Measurements from ENCODE around the gene THAP11. TPM values are rescaled to one million over a fixed set of nuclear protein-coding genes. Genes with fewer than 3 reads are reported as not detected.
A peak's percentile ranks its signal among the peaks of the same experiment; 100 is the strongest.

The THAP11 gene
- total RNA-seq, 1 experiment from 2014 or later = 66.3 TPM

DNA sequence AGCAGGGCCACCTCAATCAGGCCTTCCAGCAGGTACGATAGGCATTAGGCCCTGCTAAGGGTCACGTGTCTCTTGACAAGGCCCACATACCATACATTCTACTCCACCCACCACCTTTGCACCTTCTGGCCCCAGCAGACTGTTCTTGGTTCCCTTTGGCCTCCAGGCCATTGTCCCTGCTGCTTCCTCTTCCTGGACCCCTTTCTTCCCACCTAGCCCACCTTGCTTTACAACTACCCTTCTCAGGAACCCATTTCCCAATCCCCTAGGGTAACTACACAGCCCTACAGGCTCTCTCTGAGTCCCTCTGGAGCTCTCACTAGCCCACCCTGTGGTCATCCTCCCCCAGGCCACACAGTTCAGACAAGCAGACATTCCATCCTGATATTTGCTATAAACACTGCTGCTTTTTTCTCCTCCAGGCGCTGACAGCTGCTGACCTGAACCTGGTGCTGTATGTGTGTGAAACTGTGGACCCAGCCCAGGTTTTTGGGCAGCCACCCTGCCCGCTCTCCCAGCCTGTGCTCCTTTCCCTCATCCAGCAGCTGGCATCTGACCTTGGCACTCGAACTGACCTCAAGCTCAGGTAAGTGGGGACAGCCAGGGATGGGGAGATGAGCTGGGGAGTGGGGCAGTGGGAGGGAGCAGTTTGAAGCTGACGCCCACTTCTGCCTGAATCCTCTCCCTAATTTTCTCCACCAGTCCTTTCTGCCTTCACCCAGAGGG, 41.2 kb downstream of the THAP11 start:
- peak; percentile 53 for DNase-seq (ENCODE audit: low spot score)

DNA sequence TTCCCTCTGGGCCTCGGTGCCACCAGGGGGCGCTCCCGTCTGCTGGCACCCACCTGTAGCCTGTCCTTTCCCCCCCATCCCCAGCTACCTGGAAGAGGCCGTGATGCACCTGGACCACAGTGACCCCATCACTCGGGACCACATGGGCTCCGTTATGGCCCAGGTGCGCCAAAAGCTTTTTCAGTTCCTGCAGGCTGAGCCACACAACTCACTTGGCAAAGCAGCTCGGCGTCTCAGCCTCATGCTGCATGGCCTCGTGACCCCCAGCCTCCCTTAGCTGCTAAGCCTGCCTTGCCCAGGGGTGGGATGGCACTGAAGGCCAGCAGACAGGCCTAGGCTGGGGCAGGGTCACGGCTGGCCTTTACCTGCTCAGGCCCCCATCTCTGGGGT, 41.7 kb downstream of the THAP11 start:
- DNase-seq (ENCODE audit: low spot score) = peak; percentile 77

DNA sequence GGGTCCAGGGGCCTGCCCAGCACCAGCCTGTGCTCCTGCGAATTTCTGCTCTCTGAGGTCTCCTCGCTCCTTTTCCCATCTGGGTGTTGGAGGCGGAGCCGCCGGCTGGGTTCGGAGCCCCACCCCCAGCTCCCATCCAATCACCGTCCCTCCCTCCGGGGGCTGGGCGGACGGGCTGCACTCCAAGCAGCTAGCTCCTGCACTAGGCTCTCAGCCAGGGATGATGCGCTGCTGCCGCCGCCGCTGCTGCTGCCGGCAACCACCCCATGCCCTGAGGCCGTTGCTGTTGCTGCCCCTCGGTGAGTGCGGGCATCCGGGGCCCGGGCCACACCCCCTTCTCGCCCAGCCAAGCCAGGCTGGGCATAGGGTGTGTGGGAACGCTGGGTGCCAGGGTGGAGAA, 42.6 kb downstream of the THAP11 start, which contains the start of gene NRN1L:
Gene NRN1L (plus strand): TSS at position 202 of the 400 bp plus-strand sequence. CDS start 19 bp downstream, at position 221.
- DNase-seq (ENCODE audit: low spot score) = no peak

DNA sequence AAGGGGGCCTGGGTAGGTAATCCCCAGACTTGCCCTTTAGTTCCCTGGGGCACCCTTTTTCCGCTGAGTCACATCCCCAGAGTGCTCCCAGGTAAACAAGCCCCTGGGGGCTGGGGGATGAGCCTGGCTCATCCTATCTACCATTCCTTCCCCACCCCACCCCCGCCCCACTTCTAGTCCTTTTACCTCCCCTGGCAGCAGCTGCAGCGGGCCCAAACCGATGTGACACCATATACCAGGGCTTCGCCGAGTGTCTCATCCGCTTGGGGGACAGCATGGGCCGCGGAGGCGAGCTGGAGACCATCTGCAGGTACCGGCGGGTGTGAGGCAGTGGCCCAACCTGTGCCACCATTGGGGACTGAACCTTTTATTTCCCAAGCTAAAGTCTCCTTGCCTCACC, 43.4 kb downstream of the THAP11 start:
- DNase-seq (ENCODE audit: low spot score) = no peak

DNA sequence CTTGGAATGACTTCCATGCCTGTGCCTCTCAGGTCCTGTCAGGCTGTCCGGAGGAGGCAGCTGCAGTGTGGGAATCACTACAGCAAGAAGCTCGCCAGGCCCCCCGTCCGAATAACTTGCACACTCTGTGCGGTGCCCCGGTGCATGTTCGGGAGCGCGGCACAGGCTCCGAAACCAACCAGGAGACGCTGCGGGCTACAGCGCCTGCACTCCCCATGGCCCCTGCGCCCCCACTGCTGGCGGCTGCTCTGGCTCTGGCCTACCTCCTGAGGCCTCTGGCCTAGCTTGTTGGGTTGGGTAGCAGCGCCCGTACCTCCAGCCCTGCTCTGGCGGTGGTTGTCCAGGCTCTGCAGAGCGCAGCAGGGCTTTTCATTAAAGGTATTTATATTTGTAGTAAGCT, 43.9 kb downstream of the THAP11 start:
- no peak for DNase-seq (ENCODE audit: low spot score)

DNA sequence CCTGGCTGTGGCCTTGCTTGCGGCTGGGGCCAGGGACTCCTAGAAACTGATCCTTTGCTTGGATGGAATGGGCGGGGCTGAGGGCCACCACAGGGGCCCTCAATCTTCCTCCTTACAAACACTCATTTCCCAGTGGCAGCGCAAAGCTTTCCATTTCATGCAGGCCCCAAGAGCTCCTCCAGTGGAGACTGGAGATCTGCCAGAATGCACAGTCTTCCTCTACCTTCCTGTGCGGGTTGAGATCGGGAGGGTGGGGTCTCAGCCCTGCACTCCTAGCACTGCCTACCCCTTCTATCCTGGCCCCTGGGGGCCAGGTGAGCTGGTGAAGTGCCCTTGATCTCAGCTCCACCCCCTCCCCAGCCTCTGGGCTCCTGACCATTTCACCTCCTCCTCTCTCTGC, 44.3 kb downstream of the THAP11 start:
- no peak for DNase-seq (ENCODE audit: low spot score)

DNA sequence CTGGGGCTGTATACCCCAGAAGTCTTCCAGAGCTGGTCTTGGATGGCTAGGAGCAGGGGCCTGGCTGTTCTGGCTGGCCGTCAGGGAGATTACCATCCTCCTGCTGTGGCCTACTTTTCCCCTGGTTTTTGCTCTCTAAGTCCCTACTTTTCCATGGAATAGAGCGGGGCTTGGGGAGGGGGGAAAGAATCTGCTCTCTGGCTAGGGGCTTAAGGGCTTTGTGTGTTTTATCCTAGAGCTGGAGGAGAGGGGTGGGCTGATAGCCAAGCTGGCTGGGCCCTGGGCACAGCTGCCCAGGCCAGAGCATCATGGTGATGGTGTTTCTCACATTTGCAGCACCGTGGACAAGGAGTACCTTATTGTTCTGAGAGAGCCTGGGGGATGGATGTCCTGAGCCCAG, 46.2 kb downstream of the THAP11 start:
- DNase-seq (ENCODE audit: low spot score) = no peak

DNA sequence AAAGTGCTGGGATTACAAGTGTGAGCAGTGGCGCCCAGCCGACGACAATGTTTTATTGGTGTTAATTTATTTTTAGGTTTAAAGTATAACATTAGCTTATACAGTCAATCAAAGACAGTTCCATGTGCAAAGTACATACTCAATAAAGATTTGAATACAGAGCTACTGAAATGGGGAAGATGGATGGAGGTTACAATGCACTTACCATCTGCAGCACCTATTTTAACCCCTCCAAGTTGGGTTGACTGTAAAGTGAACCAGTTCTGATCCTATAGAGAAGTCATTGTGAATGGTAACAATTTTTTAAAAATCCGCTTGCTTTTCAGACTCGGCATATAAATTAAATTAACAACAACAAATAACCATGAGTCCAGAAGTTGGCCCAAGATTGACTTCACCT, 50.3 kb downstream of the THAP11 start:
- no peak for DNase-seq (ENCODE audit: low spot score)

DNA sequence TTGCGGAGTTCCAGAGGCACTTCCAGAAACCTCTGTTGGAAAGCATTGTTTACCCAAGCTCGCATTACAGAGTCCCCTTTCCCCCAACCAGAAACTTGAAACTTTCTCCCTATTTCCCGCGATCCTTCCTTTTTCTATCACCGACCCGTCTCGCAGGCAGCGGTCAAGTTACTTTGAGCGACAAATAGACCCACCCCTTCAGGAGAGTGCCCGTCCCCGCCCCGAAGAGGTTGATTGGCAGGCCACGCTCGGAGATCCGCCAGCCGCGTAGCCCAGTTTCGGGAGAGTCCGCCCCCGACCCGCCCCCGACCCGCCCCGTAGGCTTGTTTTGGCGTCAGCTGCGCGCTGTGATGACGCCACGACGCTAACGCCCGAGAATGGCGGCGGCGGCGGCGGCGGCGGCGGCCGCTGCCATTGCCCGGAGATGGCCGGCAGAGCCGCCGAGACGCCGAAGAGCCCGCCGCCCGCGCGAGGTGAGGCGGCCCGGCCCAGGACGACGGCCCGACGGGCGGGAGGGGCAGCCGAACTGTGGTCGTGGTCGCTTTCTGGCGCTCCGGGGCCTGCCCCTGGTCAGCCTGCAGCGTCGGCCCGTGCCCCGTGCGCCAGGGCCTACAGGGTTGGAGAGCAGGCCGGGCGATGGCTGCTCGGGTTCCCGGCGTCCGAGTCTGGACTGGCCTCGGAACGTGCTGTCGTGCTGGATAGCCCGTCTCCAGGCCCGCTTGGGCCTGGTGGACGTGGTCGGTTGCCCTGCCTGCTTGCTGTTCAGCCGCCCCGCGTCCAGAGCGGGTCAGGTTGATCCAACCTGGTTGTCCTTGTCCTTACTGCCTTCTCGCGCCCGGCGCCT, 51.0 kb downstream of the THAP11 start, which contains the start of gene PSKH1:
Gene PSKH1 (plus strand): TSS at position 356 of the 844 bp plus-strand sequence. CDS start 15,496 bp downstream, outside the sequence.
- DNase-seq (ENCODE audit: low spot score) = peak; percentile 92

Small RNA genes within 50 kb of the gene (small RNA-seq; reads per million reads assigned to genes)
- gene AC040162.2 = not detected
- not detected for gene NRN1L

Other genes with a start within 250 kb of the THAP11 start
- 0.81 and 2.7 TPM in 2 replicates for gene CARMIL2, start 197.2 kb upstream of the THAP11 start, total RNA-seq (2014; rRNA removed; shearing (Covaris generic))
- gene ACD, start 182.1 kb upstream of the THAP11 start, total RNA-seq (2014; rRNA removed; shearing (Covaris generic)) = 79.6 and 82.2 TPM in 2 replicates
- gene PARD6A, start 181.4 kb upstream of the THAP11 start, total RNA-seq (2014; rRNA removed; shearing (Covaris generic)) = 24.9 and 38.1 TPM in 2 replicates
- gene ENKD1, start 175.6 kb upstream of the THAP11 start, total RNA-seq (2014; rRNA removed; shearing (Covaris generic)) = 52.6 and 58.8 TPM in 2 replicates
- gene C16orf86, start 175.5 kb upstream of the THAP11 start, total RNA-seq (2014; rRNA removed; shearing (Covaris generic)) = 0.38 and 0.99 TPM in 2 replicates
- gene GFOD2, start 123.0 kb upstream of the THAP11 start, total RNA-seq (2014; rRNA removed; shearing (Covaris generic)) = 16.8 and 19.7 TPM in 2 replicates
- gene RANBP10, start 35.8 kb upstream of the THAP11 start, total RNA-seq (2014; rRNA removed; shearing (Covaris generic)) = 6.7 and 8.3 TPM in 2 replicates
- gene TSNAXIP1, start 35.4 kb upstream of the THAP11 start, total RNA-seq (2014; rRNA removed; shearing (Covaris generic)) = 1.1 TPM in 1 of 2 replicates, not detected in the other
- gene NUTF2, start 4.6 kb downstream of the THAP11 start, total RNA-seq (2014; rRNA removed; shearing (Covaris generic)) = 158 and 183 TPM in 2 replicates
- gene CENPT, start 5.4 kb downstream of the THAP11 start, total RNA-seq (2014; rRNA removed; shearing (Covaris generic)) = 42.8 and 43.2 TPM in 2 replicates
- gene EDC4, start 30.7 kb downstream of the THAP11 start, total RNA-seq (2014; rRNA removed; shearing (Covaris generic)) = 107 and 121 TPM in 2 replicates
- gene NRN1L, start 42.6 kb downstream of the THAP11 start, total RNA-seq (2014; rRNA removed; shearing (Covaris generic)) = 0.64 and 2.5 TPM in 2 replicates
- gene PSKH1, start 50.9 kb downstream of the THAP11 start, total RNA-seq (2014; rRNA removed; shearing (Covaris generic)) = 11.5 and 15.1 TPM in 2 replicates
- gene CTRL, start 89.5 kb downstream of the THAP11 start, total RNA-seq (2014; rRNA removed; shearing (Covaris generic)) = 2.2 and 3.5 TPM in 2 replicates
- 173 and 191 TPM in 2 replicates for gene PSMB10, start 94.5 kb downstream of the THAP11 start, total RNA-seq (2014; rRNA removed; shearing (Covaris generic))
- gene LCAT, start 101.8 kb downstream of the THAP11 start, total RNA-seq (2014; rRNA removed; shearing (Covaris generic)) = 1.4 and 3.3 TPM in 2 replicates
- gene SLC12A4, start 126.3 kb downstream of the THAP11 start, total RNA-seq (2014; rRNA removed; shearing (Covaris generic)) = 10.0 and 14.1 TPM in 2 replicates
- not detected in 2 replicates for gene DPEP3, start 138.2 kb downstream of the THAP11 start, total RNA-seq (2014; rRNA removed; shearing (Covaris generic))
- gene DPEP2, start 157.2 kb downstream of the THAP11 start, total RNA-seq (2014; rRNA removed; shearing (Covaris generic)) = not detected in 2 replicates
- not detected in 2 replicates for gene DPEP2NB, start 173.6 kb downstream of the THAP11 start, total RNA-seq (2014; rRNA removed; shearing (Covaris generic))
- 27.4 and 30.4 TPM in 2 replicates for gene DDX28, start 180.9 kb downstream of the THAP11 start, total RNA-seq (2014; rRNA removed; shearing (Covaris generic))
- gene DUS2, start 181.0 kb downstream of the THAP11 start, total RNA-seq (2014; rRNA removed; shearing (Covaris generic)) = 18.7 and 19.0 TPM in 2 replicates
- 20.4 and 20.8 TPM in 2 replicates for gene NFATC3, start 243.1 kb downstream of the THAP11 start, total RNA-seq (2014; rRNA removed; shearing (Covaris generic))

Data from HT-29 (cell line).